GM12801 (cell line): Measurements from ENCODE around the gene PDGFB.

Experiments
- TF ChIP-seq, protein P1 (sequence below): IDR thresholded peaks from one replicate; pipeline ENCODE4 v1.5.1; 2011; ENCODE audit warnings: control low read depth; ENCODE audit not compliant: insufficient read length; ENCODE audit errors: extremely low read depth

PDGFB gene

DNA sequence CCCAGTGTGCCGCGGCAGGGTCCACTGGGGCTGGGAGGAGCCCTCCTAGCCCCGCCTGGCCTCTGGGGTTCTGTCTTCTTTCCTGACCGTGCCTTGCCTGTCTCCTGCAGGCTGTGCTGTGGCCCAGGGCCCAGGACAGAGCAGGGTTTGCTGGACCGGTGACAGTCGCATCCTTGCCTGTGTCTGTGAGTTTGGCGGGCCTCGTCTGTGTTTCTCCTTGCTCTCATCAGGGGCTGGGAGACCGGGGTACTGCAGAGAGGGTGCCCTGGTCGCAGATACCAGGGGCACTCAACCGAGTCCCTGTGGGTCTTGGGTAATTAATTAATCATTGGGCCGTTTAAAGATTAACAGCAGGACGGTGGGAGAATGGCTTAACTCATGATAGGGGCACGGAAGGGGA, 44.8 kb upstream of the PDGFB start:
- TF ChIP-seq, protein P1, sequence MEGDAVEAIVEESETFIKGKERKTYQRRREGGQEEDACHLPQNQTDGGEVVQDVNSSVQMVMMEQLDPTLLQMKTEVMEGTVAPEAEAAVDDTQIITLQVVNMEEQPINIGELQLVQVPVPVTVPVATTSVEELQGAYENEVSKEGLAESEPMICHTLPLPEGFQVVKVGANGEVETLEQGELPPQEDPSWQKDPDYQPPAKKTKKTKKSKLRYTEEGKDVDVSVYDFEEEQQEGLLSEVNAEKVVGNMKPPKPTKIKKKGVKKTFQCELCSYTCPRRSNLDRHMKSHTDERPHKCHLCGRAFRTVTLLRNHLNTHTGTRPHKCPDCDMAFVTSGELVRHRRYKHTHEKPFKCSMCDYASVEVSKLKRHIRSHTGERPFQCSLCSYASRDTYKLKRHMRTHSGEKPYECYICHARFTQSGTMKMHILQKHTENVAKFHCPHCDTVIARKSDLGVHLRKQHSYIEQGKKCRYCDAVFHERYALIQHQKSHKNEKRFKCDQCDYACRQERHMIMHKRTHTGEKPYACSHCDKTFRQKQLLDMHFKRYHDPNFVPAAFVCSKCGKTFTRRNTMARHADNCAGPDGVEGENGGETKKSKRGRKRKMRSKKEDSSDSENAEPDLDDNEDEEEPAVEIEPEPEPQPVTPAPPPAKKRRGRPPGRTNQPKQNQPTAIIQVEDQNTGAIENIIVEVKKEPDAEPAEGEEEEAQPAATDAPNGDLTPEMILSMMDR = no peak

DNA sequence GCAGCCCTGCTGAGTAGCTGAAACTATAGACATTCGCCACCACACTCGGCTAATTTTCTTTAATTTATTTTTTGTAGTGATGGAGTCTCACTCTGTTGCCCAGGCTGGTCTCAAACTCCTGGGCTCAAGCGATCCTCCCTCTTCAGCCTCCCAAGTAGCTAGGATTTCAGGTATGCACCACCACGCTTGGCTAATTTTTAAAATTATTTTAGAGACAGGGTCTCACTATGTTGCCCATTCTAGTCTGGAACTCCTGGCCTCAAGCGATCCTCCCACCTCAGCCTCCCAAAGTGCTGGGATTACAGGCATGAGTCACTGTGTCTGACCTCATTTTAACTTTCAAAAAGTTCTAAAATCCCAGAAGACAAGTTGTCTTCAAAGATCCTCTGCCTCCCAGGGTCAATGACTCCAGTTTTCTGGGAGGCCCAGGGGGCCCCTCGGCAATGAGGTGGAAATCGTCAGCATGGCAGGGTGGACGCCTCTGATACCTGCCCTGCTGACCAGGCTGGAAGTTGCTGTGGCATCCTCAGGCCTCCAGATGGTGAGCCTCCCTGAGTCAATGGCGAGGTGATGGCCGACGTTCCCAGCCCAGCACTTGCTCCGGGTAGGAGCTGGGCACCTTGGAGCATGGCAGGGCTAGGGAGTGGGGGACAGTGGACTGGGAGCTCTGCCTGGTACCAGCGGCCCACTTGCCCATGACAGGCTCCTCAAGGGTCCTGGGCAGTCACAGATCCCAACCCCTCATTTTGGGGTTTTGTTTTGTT, 43.5 kb upstream of the PDGFB start:
- TF ChIP-seq, protein P1 = no peak

DNA sequence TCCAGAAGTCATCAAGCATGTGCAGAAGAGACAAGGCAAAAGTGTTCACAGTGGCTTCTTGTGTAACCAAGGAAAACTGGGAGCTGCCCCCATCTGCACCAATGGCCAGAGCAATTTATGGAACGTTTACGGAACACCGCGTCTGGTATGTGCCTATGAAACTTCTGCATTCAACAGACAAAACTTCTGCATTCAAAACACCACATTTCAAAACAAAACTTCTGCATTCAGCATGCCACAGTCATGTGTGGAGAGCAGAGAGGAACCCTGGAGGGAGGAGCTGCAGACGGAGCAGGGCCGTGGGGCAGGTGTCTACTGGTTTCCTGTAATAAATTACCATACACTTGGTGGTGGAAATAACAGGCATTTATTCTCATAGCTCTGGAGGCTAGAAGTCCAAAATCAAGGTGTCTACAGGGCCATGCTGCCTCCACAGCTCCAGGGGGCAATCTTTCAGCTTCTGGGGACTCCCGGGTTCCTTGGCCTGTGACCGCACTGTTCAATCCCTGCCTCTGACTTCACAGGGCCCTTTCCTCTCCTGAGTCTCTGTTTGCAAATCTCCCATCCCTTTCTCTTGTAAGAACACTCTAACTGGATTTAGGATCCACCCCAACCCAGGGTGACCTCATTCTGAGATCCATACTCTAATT, 42.4 kb upstream of the PDGFB start:
- TF ChIP-seq, protein P1 = no peak

DNA sequence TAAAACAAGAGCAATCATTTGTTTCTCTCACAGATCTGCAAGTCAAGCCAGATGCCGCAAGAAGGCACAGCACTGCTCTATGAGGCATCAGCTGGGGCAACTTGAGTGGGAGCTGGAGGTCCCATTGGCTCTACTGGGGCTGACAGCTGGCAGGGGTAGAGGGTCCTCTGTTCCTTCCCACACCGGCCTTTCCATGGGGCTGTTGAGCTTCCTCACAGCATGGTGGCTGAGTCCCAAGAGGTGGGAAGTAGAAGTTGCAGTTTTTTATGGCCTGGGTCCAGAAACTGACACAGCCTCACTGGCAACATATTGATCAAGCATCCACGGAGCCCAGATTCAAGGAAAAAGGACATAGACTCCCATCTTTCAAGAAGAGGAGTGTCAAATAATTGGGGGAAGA, 40.2 kb upstream of the PDGFB start:
- TF ChIP-seq, protein P1 = no peak

DNA sequence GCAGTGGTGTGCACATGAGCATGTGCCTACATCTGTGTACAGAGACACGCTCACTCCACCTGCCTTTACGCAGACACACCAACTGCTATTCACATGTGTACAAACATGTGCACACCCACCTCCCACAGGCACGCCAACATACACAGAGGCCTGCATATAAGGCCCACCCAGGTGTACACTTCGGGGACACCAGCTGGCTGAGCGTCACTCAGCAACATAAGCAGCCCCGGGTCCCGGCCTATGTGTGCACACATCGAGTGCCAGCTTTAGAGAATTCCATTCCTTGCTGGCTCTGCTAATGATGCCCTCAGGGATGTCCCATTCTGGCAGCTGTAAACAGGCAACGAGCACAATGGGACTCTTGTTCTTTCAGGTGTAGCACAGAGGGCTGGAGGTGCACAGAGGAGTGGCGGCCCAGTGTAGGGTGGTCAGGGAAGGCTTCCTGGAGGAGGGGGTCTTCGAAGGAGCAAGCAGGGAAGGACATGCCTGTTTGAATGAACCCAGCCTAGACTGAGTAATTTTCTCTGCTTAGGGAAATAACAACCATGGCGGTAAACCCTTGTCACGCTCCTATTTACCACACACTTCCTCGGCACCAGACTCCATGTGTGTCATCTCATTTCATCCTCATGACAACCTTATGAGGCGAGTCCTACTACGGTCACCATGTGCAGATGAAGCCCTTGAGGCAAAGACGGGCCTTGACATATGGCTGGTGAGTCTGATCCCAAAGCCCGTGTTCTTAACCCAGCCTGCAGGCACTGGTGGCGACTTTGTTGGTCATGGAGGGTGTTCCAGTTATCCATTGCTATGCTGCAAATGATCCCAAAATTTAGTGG, 39.6 kb upstream of the PDGFB start:
- TF ChIP-seq, protein P1 = no peak

DNA sequence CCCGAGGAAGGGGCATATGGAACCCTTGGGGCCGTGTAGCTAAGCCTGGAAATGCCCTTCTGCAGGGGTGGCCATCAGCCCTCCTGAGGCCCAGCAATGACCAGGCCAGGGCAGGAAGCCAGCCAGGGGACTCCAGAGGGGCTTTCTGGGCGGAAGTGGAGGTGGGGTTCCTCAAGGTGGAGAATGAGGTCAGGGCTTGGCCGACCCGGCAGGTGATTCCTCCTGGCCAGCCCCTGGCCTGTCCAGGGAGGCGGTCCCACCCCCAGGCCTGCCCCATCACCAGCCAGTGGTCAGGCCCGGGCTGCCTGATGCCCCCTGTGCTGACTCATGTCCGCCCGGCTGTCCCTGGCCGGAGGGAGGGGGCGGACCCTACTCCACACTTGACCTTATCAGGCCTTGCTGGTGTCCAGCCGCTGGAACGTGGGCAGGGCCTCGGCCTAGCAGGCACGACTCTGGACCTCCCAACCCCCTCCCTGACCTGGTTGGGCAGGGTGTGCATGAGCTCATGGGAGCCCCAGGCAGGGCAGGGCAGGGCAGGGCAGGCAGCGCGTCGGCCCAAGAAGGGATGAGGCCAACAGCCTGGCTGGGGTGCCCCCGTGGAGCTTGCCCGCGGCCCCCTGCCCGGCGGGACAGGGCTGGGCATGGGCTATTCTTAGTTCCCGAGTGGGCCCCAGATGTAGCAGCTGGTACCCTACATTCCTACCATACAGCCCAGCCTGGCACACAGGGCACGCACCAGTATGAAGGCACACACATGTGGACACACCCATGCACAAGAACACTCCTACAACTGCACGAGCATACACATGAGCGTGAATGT, 38.8 kb upstream of the PDGFB start:
- TF ChIP-seq, protein P1 = no peak
